Gastroesophageal sphincter (tissue), 3 donors: ENCODE data around the gene BMP10.

Experiments
- POLR2A ChIP-seq, 2 donors: fragments of 450-650 bp; IDR thresholded peaks; one replicate each; pipeline ENCODE4 v1.6.1; 2017; ENCODE audit warnings: antibody characterized with exemption in 2 of 2, mild to moderate bottlenecking in 2 of 2, moderate library complexity in 1 of 2
- POLR2AphosphoS5 ChIP-seq: sonication (generic); formaldehyde crosslinking; IDR thresholded peaks from one replicate; pipeline ENCODE4 v1.6.1; 2017; ENCODE audit warnings: antibody characterized with exemption
- TF ChIP-seq, protein P1 (sequence below), 4 experiments: fragments of 200-600 bp in 2 of 4; fragments of 450-650 bp in 2 of 4; sonication (generic) in 1 of 4; IDR thresholded peaks; one replicate each; pipeline ENCODE4 v1.5.1; 2017 to 2019; ENCODE audit warnings: antibody characterized with exemption in 4 of 4, mild to moderate bottlenecking in 2 of 4, moderate library complexity in 2 of 4

DNA sequence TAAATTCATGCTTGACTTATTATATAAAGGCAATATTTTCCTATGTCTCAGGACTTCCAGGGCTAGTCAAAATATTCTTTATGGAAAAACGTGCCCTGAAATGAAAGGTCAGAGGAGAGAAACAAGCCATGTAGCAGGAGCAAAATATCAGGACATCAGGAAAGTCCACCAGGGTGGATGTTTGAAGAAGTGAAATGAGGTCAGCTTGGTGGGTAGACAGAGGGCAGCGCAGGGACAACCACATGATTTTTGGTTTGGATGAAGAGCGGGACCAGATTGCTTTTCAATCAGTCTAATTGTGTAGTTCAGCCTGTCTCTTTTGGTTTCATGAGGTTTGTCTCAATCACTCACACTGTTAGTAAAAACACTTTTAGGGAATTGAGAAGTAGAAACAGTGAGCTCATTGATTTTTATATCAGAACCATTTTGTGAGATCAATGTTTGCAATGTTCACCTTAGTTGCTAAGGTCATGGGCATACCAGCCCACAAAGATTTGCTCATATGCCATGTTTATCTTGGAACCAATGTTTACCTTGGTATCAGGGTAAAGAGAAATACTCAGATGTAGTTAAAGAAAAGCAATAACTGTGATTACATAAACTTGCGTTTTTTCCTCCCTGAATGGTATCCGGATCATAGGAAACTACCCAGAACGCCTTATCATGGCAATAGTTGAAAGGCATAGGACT, 49.4 kb upstream of the BMP10 start:
- TF ChIP-seq, protein P1, sequence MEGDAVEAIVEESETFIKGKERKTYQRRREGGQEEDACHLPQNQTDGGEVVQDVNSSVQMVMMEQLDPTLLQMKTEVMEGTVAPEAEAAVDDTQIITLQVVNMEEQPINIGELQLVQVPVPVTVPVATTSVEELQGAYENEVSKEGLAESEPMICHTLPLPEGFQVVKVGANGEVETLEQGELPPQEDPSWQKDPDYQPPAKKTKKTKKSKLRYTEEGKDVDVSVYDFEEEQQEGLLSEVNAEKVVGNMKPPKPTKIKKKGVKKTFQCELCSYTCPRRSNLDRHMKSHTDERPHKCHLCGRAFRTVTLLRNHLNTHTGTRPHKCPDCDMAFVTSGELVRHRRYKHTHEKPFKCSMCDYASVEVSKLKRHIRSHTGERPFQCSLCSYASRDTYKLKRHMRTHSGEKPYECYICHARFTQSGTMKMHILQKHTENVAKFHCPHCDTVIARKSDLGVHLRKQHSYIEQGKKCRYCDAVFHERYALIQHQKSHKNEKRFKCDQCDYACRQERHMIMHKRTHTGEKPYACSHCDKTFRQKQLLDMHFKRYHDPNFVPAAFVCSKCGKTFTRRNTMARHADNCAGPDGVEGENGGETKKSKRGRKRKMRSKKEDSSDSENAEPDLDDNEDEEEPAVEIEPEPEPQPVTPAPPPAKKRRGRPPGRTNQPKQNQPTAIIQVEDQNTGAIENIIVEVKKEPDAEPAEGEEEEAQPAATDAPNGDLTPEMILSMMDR (IDR thresholded peaks at IDR 0.05): no peak
- no peak for TF ChIP-seq POLR2AphosphoS5
- TF ChIP-seq POLR2A (IDR thresholded peaks at IDR 0.05): no peak
